ENCODE measurements around the gene MORF4L1. TPM values are rescaled to one million over a fixed set of nuclear protein-coding genes. Genes with fewer than 3 reads are reported as not detected.
"Not testable (repeated sequence)": the region's sequence is repeated elsewhere in the genome, so short reads cannot be mapped to it uniquely, and the experiment has no call there.

The MORF4L1 gene
- total RNA-seq, 1 donor from 2014 or later, result 271 TPM

GRCh38 chr15:78859971-78860719 lies 12.5 kb upstream of the MORF4L1 start:
- ChIA-PET POLR2A (interaction anchor here (0.6 to 1.6 kb wide), 5 partner anchors 12 to 1112 kb away, joined by 3 to 12 read pairs (median 5); partner anchors contain the start of gene MORF4L1), CTCF (interaction anchor here (0.7 to 2.6 kb wide), 6 partner anchors 10 to 324 kb away, joined by 3 to 16 read pairs (median 4); no protein-coding TSS in a partner anchor)
- Mint-ChIP-seq H3K36me3 (ENCODE audit: low read depth) (no peaks in the 10 kb centered on the region), H3K9me3 (no peaks in the 10 kb centered on the region), H3K27me3 (no peaks in the 10 kb centered on the region), H3K27ac (peak overlapping the region; percentile 84), H3K4me3 (peak overlapping the region; percentile 85), H3K4me1 (peaks cover 9% of the 10 kb centered on the region)
- TF ChIP-seq CTCF (IDR thresholded peaks at IDR 0.05), result no peak
- intact Hi-C loops (cut with micrococcal nuclease), result loop anchor here (1.0 to 2.0 kb wide), 4 partner anchors 13 to 324 kb away; partner anchors contain the start of gene ADAMTS7
- DNase-seq (peak; percentile 53), ATAC-seq (ENCODE audit: low read depth) (peak; percentile 91)

DNA sequence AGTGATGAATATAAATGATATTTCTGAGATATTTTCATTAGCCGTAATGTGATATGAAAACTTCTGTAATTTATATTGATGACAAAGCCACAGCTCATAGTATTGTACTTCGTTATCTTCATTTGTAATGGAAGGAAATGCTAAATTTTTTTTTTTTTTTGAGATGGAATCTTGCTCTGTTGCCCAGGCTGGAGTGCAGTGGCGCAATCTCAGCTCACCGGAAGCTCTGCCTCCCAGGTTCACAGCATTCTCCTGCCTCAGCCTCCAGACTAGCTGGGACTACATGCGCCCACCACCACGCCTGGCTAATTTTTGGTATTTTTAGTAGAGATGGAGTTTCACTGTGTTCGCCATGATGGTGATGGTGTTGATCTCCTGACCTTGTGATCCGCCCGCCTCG lies 7.1 kb upstream of the MORF4L1 start:
- H3K9me3 Mint-ChIP-seq; ATAC-seq (ENCODE audit: low read depth); H3K4me3 Mint-ChIP-seq; H3K4me1 Mint-ChIP-seq; intact Hi-C loops (cut with micrococcal nuclease); DNase-seq; H3K27ac Mint-ChIP-seq; H3K27me3 Mint-ChIP-seq; CTCF ChIA-PET; H3K36me3 Mint-ChIP-seq (ENCODE audit: low read depth): not testable (repeated sequence)
- POLR2A ChIA-PET, result interaction anchor here (0.7 kb wide), 1 partner anchor 116 kb away, joined by 3 read pairs; no protein-coding TSS in a partner anchor

- H3K27ac Mint-ChIP-seq; H3K4me3 Mint-ChIP-seq; CTCF ChIA-PET; ATAC-seq (ENCODE audit: low read depth); H3K27me3 Mint-ChIP-seq; H3K9me3 Mint-ChIP-seq; H3K36me3 Mint-ChIP-seq (ENCODE audit: low read depth); H3K4me1 Mint-ChIP-seq; intact Hi-C loops (cut with micrococcal nuclease); DNase-seq: not testable (repeated sequence)
- POLR2A ChIA-PET, result interaction anchor here (0.7 kb wide), 1 partner anchor 117 kb away, joined by 3 read pairs; no protein-coding TSS in a partner anchor
Observed at GRCh38 chr15:78866031-78866430, 6.7 kb upstream of the MORF4L1 start.

GRCh38 chr15:78866803-78867202 lies 5.9 kb upstream of the MORF4L1 start:
- Mint-ChIP-seq H3K27me3 (no peaks in the 10 kb centered on the region), H3K4me1 (no peaks in the 10 kb centered on the region), H3K9me3 (no peaks in the 10 kb centered on the region), H3K27ac (no peak overlapping the region), H3K4me3 (no peak overlapping the region), H3K36me3 (ENCODE audit: low read depth) (no peaks in the 10 kb centered on the region)
- POLR2A ChIA-PET, result no interaction called here
- DNase-seq (no peak), ATAC-seq (ENCODE audit: low read depth) (no peak)
- CTCF ChIA-PET, result no interaction called here
- TF ChIP-seq CTCF (IDR thresholded peaks at IDR 0.05), result no peak
- intact Hi-C loops (cut with micrococcal nuclease), result no loop called here

- CTCF ChIA-PET, result no interaction called here
- no peaks in the 10 kb centered on the region for H3K9me3 Mint-ChIP-seq
- POLR2A ChIA-PET, result interaction anchor here (0.6 kb wide), 1 partner anchor 23 kb away, joined by 3 read pairs; no protein-coding TSS in a partner anchor
- H3K4me3 Mint-ChIP-seq, result no peak overlapping the region
- H3K27ac Mint-ChIP-seq, result no peak overlapping the region
- ATAC-seq (ENCODE audit: low read depth) (no peak), DNase-seq (no peak)
- H3K27me3 Mint-ChIP-seq, result no peaks in the 10 kb centered on the region
- intact Hi-C loops (cut with micrococcal nuclease), result no loop called here
- no peak for TF ChIP-seq CTCF (IDR thresholded peaks at IDR 0.05)
- H3K36me3 Mint-ChIP-seq (ENCODE audit: low read depth), result peaks cover 9% of the 10 kb centered on the region
- H3K4me1 Mint-ChIP-seq, result no peaks in the 10 kb centered on the region
Observed at GRCh38 chr15:78868366-78868765, 4.3 kb upstream of the MORF4L1 start.

DNA sequence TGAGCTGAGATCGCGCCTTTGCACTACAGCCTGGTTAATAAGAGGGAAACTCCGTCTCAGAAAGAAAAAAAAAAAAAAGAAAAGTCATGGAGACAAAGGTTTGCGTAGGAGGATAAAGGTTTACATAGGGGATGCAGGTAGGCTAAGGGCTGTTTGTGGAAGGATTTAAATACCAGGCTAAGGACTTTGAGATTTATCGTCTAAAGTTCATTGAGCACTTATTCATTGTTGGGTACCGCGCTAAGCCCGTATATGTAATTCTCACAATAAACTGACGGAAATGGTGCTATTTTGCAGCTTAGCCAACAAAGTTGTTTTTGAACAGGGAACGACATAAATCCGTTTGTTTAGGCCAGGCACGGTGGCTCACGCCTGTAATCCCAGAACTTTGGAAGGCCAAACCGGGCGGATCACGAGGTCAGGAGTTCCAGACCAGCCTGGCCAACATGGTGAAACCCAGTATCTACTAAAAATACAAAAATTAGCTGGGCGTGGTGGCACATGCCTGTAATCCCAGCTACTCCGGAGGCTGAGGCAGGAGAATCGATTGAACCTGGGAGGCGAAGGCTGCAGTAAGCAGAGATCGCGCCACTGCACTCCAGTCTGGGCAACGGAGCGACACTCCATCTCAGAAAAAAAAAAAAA lies 1.1 kb upstream of the MORF4L1 start:
- not testable (repeated sequence) for DNase-seq; H3K9me3 Mint-ChIP-seq; H3K27me3 Mint-ChIP-seq; ATAC-seq (ENCODE audit: low read depth)
- Mint-ChIP-seq H3K36me3 (ENCODE audit: low read depth) (peaks cover 28% of the 10 kb centered on the region), H3K27ac (peak overlapping the region; percentile 81), H3K4me1 (peaks cover 26% of the 10 kb centered on the region), H3K4me3 (peak overlapping the region; percentile 98)
- intact Hi-C loops (cut with micrococcal nuclease), result loop anchor here (2.0 to 5.0 kb wide), 2 partner anchors 329 to 433 kb away; partner anchors contain the start of genes IREB2 and PSMA4
- ChIA-PET POLR2A (interaction anchor here (0.7 to 3.2 kb wide), 11 partner anchors 10 to 331 kb away, joined by 3 to 46 read pairs (median 8); partner anchors contain the start of genes ADAMTS7, CTSH and PSMA4), CTCF (interaction anchor here (1.9 kb wide), 1 partner anchor 114 kb away, joined by 6 read pairs; no protein-coding TSS in a partner anchor)
